Hepatocyte (in vitro differentiated cells): ENCODE measurements around the gene ALK.

Experiments
- CTCF ChIP-seq: fragments of 200-600 bp; sonication (generic); IDR thresholded peaks from 2 replicates; pipeline ENCODE4 v1.5.1; 2016; ENCODE audit warnings: antibody characterized with exemption, mild to moderate bottlenecking; ENCODE audit not compliant: poor library complexity
- EZH2 ChIP-seq: fragments of 200-600 bp; sonication (generic); IDR thresholded peaks from 2 replicates; pipeline ENCODE4 v1.6.1; 2016; ENCODE audit warnings: antibody characterized with exemption, mild to moderate bottlenecking, borderline replicate concordance
- EZH2phosphoT487 ChIP-seq: fragments of 200-600 bp; sonication (generic); IDR thresholded peaks from one replicate; pipeline ENCODE4 v1.6.1; 2018; ENCODE audit warnings: antibody characterized with exemption, mild to moderate bottlenecking, low read depth, moderate library complexity; ENCODE audit not compliant: unreplicated experiment, severe bottlenecking

GRCh38 chr2:29174937-29175336 lies 746.4 kb downstream of the ALK start:
- no peak for TF ChIP-seq CTCF
- TF ChIP-seq EZH2phosphoT487 = no peak
- no peak for TF ChIP-seq EZH2
